ENCODE data around the gene CBFA2T3.

CBFA2T3 gene

GRCh38 chr16:88977018-88977811 lies at the start of gene CBFA2T3:
Gene CBFA2T3 (minus strand): TSS chr16:88977207. CDS start chr16:88976807, 400 bp downstream.
- DNase-seq = peak; percentile 85 to 90
- TF ChIP-seq POLR2A (IDR thresholded peaks at IDR 0.05; ENCODE audit: low read length) (peak; percentile 55), GATA1 (IDR thresholded peaks at IDR 0.05; ENCODE audit: low read depth, low read length) (no peak)

- no peak for TF ChIP-seq POLR2A (IDR thresholded peaks at IDR 0.05; ENCODE audit: low read length)
- TF ChIP-seq GATA1 (IDR thresholded peaks at IDR 0.05; ENCODE audit: low read depth, low read length) = no peak
- peak in 1 of 2 experiments; percentile 36 for DNase-seq
Observed at GRCh38 chr16:89026121-89026612, 49.2 kb upstream of the CBFA2T3 start.

GRCh38 chr16:89025636-89026035 lies 48.6 kb upstream of the CBFA2T3 start:
- no peak for TF ChIP-seq GATA1 (IDR thresholded peaks at IDR 0.05; ENCODE audit: low read depth, low read length)
- no peak for TF ChIP-seq POLR2A (IDR thresholded peaks at IDR 0.05; ENCODE audit: low read length)
- DNase-seq = no peak

GRCh38 chr16:89024546-89025060 lies 47.6 kb upstream of the CBFA2T3 start:
- no peak for TF ChIP-seq POLR2A (IDR thresholded peaks at IDR 0.05; ENCODE audit: low read length)
- no peak for TF ChIP-seq GATA1 (IDR thresholded peaks at IDR 0.05; ENCODE audit: low read depth, low read length)
- DNase-seq = no peak

GRCh38 chr16:89023621-89024511 lies 46.9 kb upstream of the CBFA2T3 start:
- TF ChIP-seq GATA1 (IDR thresholded peaks at IDR 0.05; ENCODE audit: low read depth, low read length) (no peak), POLR2A (IDR thresholded peaks at IDR 0.05; ENCODE audit: low read length) (no peak)
- no peak for DNase-seq

- TF ChIP-seq GATA1 (IDR thresholded peaks at IDR 0.05; ENCODE audit: low read depth, low read length) = no peak
- TF ChIP-seq POLR2A (IDR thresholded peaks at IDR 0.05; ENCODE audit: low read length) = no peak
- DNase-seq = no peak
Observed at GRCh38 chr16:89023151-89023551, 46.1 kb upstream of the CBFA2T3 start.

GRCh38 chr16:89022051-89022836 lies 45.2 kb upstream of the CBFA2T3 start:
- TF ChIP-seq POLR2A (IDR thresholded peaks at IDR 0.05; ENCODE audit: low read length) (no peak), GATA1 (IDR thresholded peaks at IDR 0.05; ENCODE audit: low read depth, low read length) (no peak)
- no peak for DNase-seq

GRCh38 chr16:89020925-89021595 lies 44.1 kb upstream of the CBFA2T3 start:
- TF ChIP-seq GATA1 (IDR thresholded peaks at IDR 0.05; ENCODE audit: low read depth, low read length) = no peak
- no peak for TF ChIP-seq POLR2A (IDR thresholded peaks at IDR 0.05; ENCODE audit: low read length)
- DNase-seq = no peak

GRCh38 chr16:89020068-89020924 lies 43.3 kb upstream of the CBFA2T3 start:
- TF ChIP-seq GATA1 (IDR thresholded peaks at IDR 0.05; ENCODE audit: low read depth, low read length) (no peak), POLR2A (IDR thresholded peaks at IDR 0.05; ENCODE audit: low read length) (no peak)

GRCh38 chr16:89019511-89019910 lies 42.5 kb upstream of the CBFA2T3 start:
- DNase-seq = no peak
- TF ChIP-seq GATA1 (IDR thresholded peaks at IDR 0.05; ENCODE audit: low read depth, low read length) = no peak

More at GRCh38 chr16:89020068-89020924, 43.3 kb upstream of the CBFA2T3 start:
- DNase-seq = peak; percentile 54 to 67

GRCh38 chr16:89018282-89019158 lies 41.5 kb upstream of the CBFA2T3 start:
- no peak for DNase-seq
- TF ChIP-seq POLR2A (IDR thresholded peaks at IDR 0.05; ENCODE audit: low read length) = no peak
- TF ChIP-seq GATA1 (IDR thresholded peaks at IDR 0.05; ENCODE audit: low read depth, low read length) = no peak

All from erythroblast (primary cell).